SK-N-SH treated with all-trans-retinoic acid at 6 μM for 48 hours (cell line): ENCODE data around the gene PRKAR1B.

Source experiments
- ATAC-seq: fragments of 200-7000 bp; cut with Tn5 transposase; 3 replicates; pipeline ENCODE4 v1.9.1; 2020; ENCODE audit warnings: mild to moderate bottlenecking, moderate library complexity
- ARNTL ChIP-seq: fragments of 450-650 bp; formaldehyde crosslinking; IDR thresholded peaks from 2 replicates; pipeline ENCODE4 v1.5.0; 2020; ENCODE audit warnings: low read depth, mild to moderate bottlenecking, moderate library complexity, borderline replicate concordance
- BACH2 ChIP-seq: fragments of 250-450 bp; sonication (Bioruptor Pico); IDR thresholded peaks from 2 replicates; pipeline ENCODE4 v1.9.0; 2021; ENCODE audit warnings: mild to moderate bottlenecking, borderline replicate concordance
- CREB5 ChIP-seq: fragments of 250-450 bp; sonication (Bioruptor Pico); IDR thresholded peaks from 2 replicates; pipeline ENCODE4 v1.5.1; 2020; ENCODE audit warnings: low read depth, mild to moderate bottlenecking, moderate library complexity
- CSDC2 ChIP-seq: fragments of 250-450 bp; sonication (Bioruptor Pico); IDR thresholded peaks from 2 replicates; pipeline ENCODE4 v1.5.0; 2020; ENCODE audit warnings: mild to moderate bottlenecking, moderate library complexity
- CSRNP3 ChIP-seq: fragments of 250-450 bp; sonication (Bioruptor Pico); IDR thresholded peaks from 2 replicates; pipeline ENCODE4 v1.5.1; 2021; ENCODE audit warnings: mild to moderate bottlenecking, moderate library complexity
- ESRRG ChIP-seq: fragments of 250-450 bp; sonication (Bioruptor Pico); IDR thresholded peaks from 2 replicates; pipeline ENCODE4 v1.6.1; 2021; ENCODE audit warnings: mild to moderate bottlenecking
- GLIS3 ChIP-seq: fragments of 250-450 bp; sonication (Bioruptor Pico); IDR thresholded peaks from 2 replicates; pipeline ENCODE4 v1.5.0; 2020; ENCODE audit warnings: mild to moderate bottlenecking, moderate library complexity
- ISL1 ChIP-seq: fragments of 250-450 bp; sonication (Bioruptor Pico); IDR thresholded peaks from 2 replicates; pipeline ENCODE4 v2.1.2; 2022; ENCODE audit warnings: mild to moderate bottlenecking, moderate library complexity
- OSR1 ChIP-seq: fragments of 250-450 bp; sonication (Bioruptor Pico); IDR thresholded peaks from 2 replicates; pipeline ENCODE4 v1.8.0; 2022; ENCODE audit warnings: moderate library complexity, mild to moderate bottlenecking, inconsistent platforms
- POU6F1 ChIP-seq: fragments of 250-450 bp; sonication (Bioruptor Pico); IDR thresholded peaks from 2 replicates; pipeline ENCODE4 v1.8.0; 2021; ENCODE audit warnings: low read depth, mild to moderate bottlenecking, moderate library complexity, borderline replicate concordance
- PPARA ChIP-seq: fragments of 250-450 bp; sonication (Bioruptor Pico); IDR thresholded peaks from 2 replicates; pipeline ENCODE4 v1.5.0; 2020; ENCODE audit warnings: mild to moderate bottlenecking, borderline replicate concordance
- RARB ChIP-seq: fragments of 250-450 bp; sonication (Bioruptor Pico); IDR thresholded peaks from 2 replicates; pipeline ENCODE4 v1.8.0; 2021; ENCODE audit warnings: mild to moderate bottlenecking, moderate library complexity
- SNAI2 ChIP-seq: fragments of 250-450 bp; sonication (Bioruptor Pico); IDR thresholded peaks from 2 replicates; pipeline ENCODE4 v1.5.0; 2020; ENCODE audit warnings: mild to moderate bottlenecking, moderate library complexity
- TOX ChIP-seq: fragments of 250-450 bp; sonication (Bioruptor Pico); IDR thresholded peaks from 2 replicates; pipeline ENCODE4 v1.8.0; 2021; ENCODE audit warnings: mild to moderate bottlenecking, moderate library complexity, borderline replicate concordance
- TSHZ2 ChIP-seq: fragments of 250-450 bp; sonication (Bioruptor Pico); IDR thresholded peaks from 2 replicates; pipeline ENCODE4 v1.5.0; 2020; ENCODE audit warnings: mild to moderate bottlenecking, moderate library complexity
- ZC3H10 ChIP-seq: fragments of 250-450 bp; sonication (Bioruptor Pico); IDR thresholded peaks from 2 replicates; pipeline ENCODE4 v1.5.1; 2021; ENCODE audit warnings: mild to moderate bottlenecking, moderate library complexity
- ZFP3 ChIP-seq: fragments of 250-450 bp; sonication (Bioruptor Pico); IDR thresholded peaks from 2 replicates; pipeline ENCODE4 v1.5.0; 2020; ENCODE audit warnings: mild to moderate bottlenecking, moderate library complexity
- ZNF565 ChIP-seq: fragments of 450-650 bp; formaldehyde crosslinking; conservative IDR thresholded peaks from 2 replicates; pipeline ENCODE4 v1.5.0; 2020; ENCODE audit warnings: low read depth, mild to moderate bottlenecking, moderate library complexity
- ZNF70 ChIP-seq: fragments of 450-650 bp; formaldehyde crosslinking; IDR thresholded peaks from 2 replicates; pipeline ENCODE4 v1.5.0; 2020; ENCODE audit warnings: mild to moderate bottlenecking, moderate library complexity
- ZNF8 ChIP-seq: fragments of 450-650 bp; formaldehyde crosslinking; IDR thresholded peaks from 2 replicates; pipeline ENCODE4 v1.5.0; 2020; ENCODE audit warnings: mild to moderate bottlenecking, moderate library complexity

PRKAR1B gene

GRCh38 chr7:631964-632830, 94.9 kb downstream of the PRKAR1B start:
- TF ChIP-seq CSRNP3 (no peak), ESRRG (no peak), ARNTL (CRISPR knock-in tag) (no peak), ZC3H10 (CRISPR knock-in tag) (no peak), ISL1 (no peak), OSR1 (CRISPR knock-in tag) (no peak), ZNF70 (CRISPR knock-in tag) (no peak), TOX (CRISPR knock-in tag) (no peak), BACH2 (CRISPR knock-in tag) (no peak), TSHZ2 (no peak), ZNF8 (no peak), POU6F1 (CRISPR knock-in tag) (no peak), PPARA (CRISPR knock-in tag) (no peak)

GRCh38 chr7:631291-631711, 95.8 kb downstream of the PRKAR1B start:
- no peak for TF ChIP-seq SNAI2
- TF ChIP-seq CSDC2 (CRISPR knock-in tag) = no peak
- TF ChIP-seq ZNF565 = no peak
- no peak for TF ChIP-seq ZNF8
- no peak for TF ChIP-seq CREB5 (CRISPR knock-in tag)
- TF ChIP-seq GLIS3 = no peak

More at GRCh38 chr7:631964-632830, 94.9 kb downstream of the PRKAR1B start:
- ATAC-seq = no peak

GRCh38 chr7:630539-630938, 96.5 kb downstream of the PRKAR1B start:
- no peak for ATAC-seq

More at GRCh38 chr7:631291-631711, 95.8 kb downstream of the PRKAR1B start:
- no peak for ATAC-seq

More at GRCh38 chr7:630539-630938, 96.5 kb downstream of the PRKAR1B start:
- TF ChIP-seq ZNF565 (no peak), ISL1 (no peak), OSR1 (CRISPR knock-in tag) (no peak), RARB (CRISPR knock-in tag) (no peak), ESRRG (no peak), POU6F1 (CRISPR knock-in tag) (no peak), ZFP3 (CRISPR knock-in tag) (no peak)
